Retinal pigment epithelial cell (primary cell): ENCODE results near the gene CCDC148.
"Not testable (repeated sequence)": the region's sequence is repeated elsewhere in the genome, so short reads cannot be mapped to it uniquely, and the experiment has no call there.

Source experiments
- DNase-seq: peaks from one replicate; pipeline ENCODE4 v3.0.0-alpha.2; 2010; ENCODE audit warnings: low read depth
- H3K4me3 ChIP-seq: 2 replicates; pipeline ENCODE4 v1.5.1; 2011; ENCODE audit warnings: mild to moderate bottlenecking, low read length, control low read depth, moderate library complexity
- TF ChIP-seq, protein P1 (sequence below): conservative IDR thresholded peaks from 2 replicates; pipeline ENCODE4 v1.5.1; 2011; ENCODE audit warnings: low read depth, low read length, control low read depth, inconsistent platforms

Gene CCDC148

DNA sequence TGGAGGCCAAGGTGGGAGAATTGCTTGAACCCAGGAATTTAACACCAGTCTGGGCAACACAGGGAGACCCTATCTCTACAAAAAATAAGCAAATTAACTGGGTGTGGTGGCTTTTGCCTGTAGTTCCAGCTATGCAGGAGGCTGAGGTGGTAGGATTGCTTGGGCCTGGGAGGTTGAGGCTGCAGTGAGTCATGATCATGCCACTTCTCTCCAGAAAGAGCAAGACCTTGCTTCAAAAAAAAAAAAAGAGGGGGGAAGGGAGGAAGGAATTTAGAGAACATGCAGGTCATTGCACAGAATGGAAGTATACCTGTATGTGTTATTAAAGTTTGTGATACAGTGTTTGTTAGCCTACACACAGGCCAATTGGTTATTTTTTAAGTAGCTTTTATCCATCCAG lies 26.0 kb upstream of the CCDC148 start:
- H3K4me3 ChIP-seq = no peak overlapping the region
- TF ChIP-seq, protein P1, sequence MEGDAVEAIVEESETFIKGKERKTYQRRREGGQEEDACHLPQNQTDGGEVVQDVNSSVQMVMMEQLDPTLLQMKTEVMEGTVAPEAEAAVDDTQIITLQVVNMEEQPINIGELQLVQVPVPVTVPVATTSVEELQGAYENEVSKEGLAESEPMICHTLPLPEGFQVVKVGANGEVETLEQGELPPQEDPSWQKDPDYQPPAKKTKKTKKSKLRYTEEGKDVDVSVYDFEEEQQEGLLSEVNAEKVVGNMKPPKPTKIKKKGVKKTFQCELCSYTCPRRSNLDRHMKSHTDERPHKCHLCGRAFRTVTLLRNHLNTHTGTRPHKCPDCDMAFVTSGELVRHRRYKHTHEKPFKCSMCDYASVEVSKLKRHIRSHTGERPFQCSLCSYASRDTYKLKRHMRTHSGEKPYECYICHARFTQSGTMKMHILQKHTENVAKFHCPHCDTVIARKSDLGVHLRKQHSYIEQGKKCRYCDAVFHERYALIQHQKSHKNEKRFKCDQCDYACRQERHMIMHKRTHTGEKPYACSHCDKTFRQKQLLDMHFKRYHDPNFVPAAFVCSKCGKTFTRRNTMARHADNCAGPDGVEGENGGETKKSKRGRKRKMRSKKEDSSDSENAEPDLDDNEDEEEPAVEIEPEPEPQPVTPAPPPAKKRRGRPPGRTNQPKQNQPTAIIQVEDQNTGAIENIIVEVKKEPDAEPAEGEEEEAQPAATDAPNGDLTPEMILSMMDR = no peak
- DNase-seq = no peak

- TF ChIP-seq, protein P1 = no peak
- no peak overlapping the region for H3K4me3 ChIP-seq
- no peak for DNase-seq
These were observed 24.6 kb upstream of the CCDC148 start for GRCh38 chr2:158481116-158481515.

- TF ChIP-seq, protein P1 = no peak
- DNase-seq = no peak
- H3K4me3 ChIP-seq = no peak overlapping the region
These were observed 22.3 kb upstream of the CCDC148 start for GRCh38 chr2:158478816-158479215.

DNA sequence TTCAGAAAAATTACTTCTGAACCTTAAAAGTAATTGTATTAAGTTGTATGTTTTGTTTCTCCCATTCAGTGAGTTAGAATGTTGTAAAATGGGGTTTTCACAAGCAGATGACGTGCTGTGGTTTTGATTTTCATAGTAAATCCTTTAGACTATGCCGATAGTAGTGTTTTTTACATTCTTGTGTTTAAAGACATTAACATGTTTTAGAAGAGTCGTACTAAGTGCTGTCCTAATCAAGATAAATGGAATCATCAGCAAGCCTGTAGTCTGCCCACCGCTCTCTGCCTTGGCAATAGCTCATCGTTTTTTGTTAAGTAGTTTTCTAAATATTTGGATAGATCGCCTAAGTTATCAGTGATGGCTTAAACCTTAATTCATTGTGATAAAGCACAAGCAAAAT lies 21.7 kb upstream of the CCDC148 start:
- TF ChIP-seq, protein P1 = no peak

GRCh38 chr2:158477202-158477601 lies 20.6 kb upstream of the CCDC148 start:
- TF ChIP-seq, protein P1 = no peak
- no peak overlapping the region for H3K4me3 ChIP-seq
- no peak for DNase-seq

More for the DNA sequence above, 21.7 kb upstream of the CCDC148 start:
- no peak overlapping the region for H3K4me3 ChIP-seq
- DNase-seq = no peak

DNA sequence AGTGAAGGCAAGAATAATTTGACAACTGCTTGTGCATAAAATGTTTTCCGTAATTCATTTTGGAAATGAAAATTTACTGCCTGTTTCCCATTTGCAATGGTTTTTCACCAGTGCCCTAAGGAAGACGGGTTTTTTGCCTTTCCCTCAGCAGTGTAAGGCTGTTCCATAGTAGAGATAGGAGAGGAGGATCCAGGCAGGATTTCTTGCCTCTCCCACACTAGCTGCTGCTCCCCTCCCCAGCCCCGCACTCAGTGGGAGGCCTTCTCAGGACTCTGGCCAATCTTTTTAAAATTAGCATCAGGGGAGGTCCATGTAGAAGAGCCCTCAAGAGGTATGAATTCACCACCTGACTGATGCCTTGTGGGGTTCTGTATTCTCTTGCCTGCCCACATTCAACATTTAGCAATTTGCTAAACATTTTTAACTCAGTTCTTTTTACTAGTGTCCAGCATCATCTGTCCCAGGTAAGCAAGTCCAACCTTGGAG lies 18.0 kb upstream of the CCDC148 start:
- not testable (repeated sequence) for H3K4me3 ChIP-seq, DNase-seq

- H3K4me3 ChIP-seq = no peak overlapping the region
- no peak for DNase-seq
- TF ChIP-seq, protein P1 = peak; percentile 17
These were observed 17.3 kb upstream of the CCDC148 start for GRCh38 chr2:158473719-158474392.

DNA sequence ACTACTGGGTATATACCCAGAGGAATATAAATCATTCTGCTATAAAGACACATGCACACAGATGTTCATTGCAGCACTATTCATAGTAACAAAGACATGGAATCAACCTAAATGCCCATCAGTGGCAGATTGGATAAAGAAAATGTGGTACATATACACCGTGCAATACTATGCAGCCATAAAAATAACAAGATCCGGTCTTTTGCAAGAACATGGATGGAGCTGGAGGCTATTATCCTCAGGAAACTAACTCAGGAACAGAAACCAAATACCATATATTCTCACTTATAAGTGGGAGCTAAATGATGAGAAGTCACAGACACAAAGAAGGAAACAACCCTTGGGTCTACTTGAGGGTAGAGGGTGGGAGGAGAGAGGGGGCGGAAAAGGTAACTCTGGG lies 16.7 kb upstream of the CCDC148 start:
- not testable (repeated sequence) for H3K4me3 ChIP-seq, DNase-seq

DNA sequence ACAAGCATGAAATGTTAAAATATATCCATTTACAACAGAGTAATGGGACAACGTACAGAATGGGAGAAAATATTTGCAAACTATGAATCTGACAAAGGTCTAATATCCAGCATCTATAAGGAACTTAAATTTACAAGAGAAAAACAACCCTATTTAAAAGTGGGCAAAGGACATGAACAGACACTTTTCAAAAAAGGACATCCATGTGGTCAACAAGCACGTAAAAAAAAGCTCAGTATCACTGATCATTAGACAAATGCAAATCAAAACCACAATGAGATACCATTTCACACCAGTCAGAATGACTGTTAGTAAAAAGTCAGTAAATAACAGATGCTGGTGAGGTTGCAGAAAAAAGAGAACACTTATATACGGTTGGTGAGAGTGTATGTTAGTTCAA lies 16.3 kb upstream of the CCDC148 start:
- not testable (repeated sequence) for H3K4me3 ChIP-seq, DNase-seq
